Left lung (tissue), 10 donors: ENCODE results near the gene MLX. TPM values are rescaled to one million over a fixed set of nuclear protein-coding genes. Genes with fewer than 3 reads are reported as not detected.

Source experiments
- ATAC-seq: fragments of 200-7000 bp; cut with Tn5 transposase; one replicate; pipeline ENCODE4 v1.9.1; 2020; ENCODE audit warnings: moderate library complexity
- DNase-seq, 4 donors: peaks; one replicate each; pipeline ENCODE4 v3.0.0-alpha.2; 2013 to 2020
- H3K27ac ChIP-seq, 2 donors: fragments of 200-600 bp; sonication (generic) in 1 of 2; one replicate each; pipeline versions ENCODE4 v1.5.0 to v1.8.0; 2020 to 2021
- H3K27me3 ChIP-seq, 2 donors: fragments of 200-600 bp; sonication (generic) in 1 of 2; one replicate each; pipeline versions ENCODE4 v1.5.0 to v1.8.0; 2020 to 2021
- H3K36me3 ChIP-seq, 2 donors: fragments of 200-600 bp; sonication (generic) in 1 of 2; one replicate each; pipeline versions ENCODE4 v1.5.0 to v1.8.0; 2020 to 2021
- H3K4me1 ChIP-seq, 2 donors: fragments of 200-600 bp; one replicate each; pipeline ENCODE4 v1.8.0; 2021
- H3K4me3 ChIP-seq, 2 donors: fragments of 200-600 bp; sonication (generic) in 1 of 2; one replicate each; pipeline versions ENCODE4 v1.5.0 to v1.8.0; 2020 to 2021; ENCODE audit warnings: mild to moderate bottlenecking in 1 of 2
- H3K9me3 ChIP-seq, 2 donors: fragments of 200-600 bp; sonication (generic) in 1 of 2; one replicate each; pipeline versions ENCODE4 v1.5.0 to v1.8.0; 2020 to 2021
- intact Hi-C, 2 donors: fragments of 100-400 bp; cut with DNase I; formaldehyde crosslinking; loops; one replicate each; pipeline versions ENCODE4 v1.11.2 to v1.14.2; 2022
- polyA plus RNA-seq, 6 donors: library from polyadenylated mRNA; unstranded; fragments of 120-200 nt; gene quantifications; one replicate each; pipeline ENCODE4 v1.2.1, GENCODE V29; 2013; ENCODE audit not compliant: insufficient read length in 6 of 6
- total RNA-seq, 2 donors: library from RNA; stranded (reverse); fragmentation: NEBNext Ultra II Directional; extraction: Animal tissue kit (Norgen Biotek cat#: 25700); gene quantifications; one replicate each; pipeline ENCODE4 v1.2.1, GENCODE V29; 2021
- TF ChIP-seq, protein P1 (sequence below), 2 donors: fragments of 200-600 bp; sonication (generic) in 1 of 2; IDR thresholded peaks; one replicate each; pipeline versions ENCODE4 v1.5.0 to v1.8.0; 2021; ENCODE audit warnings: antibody characterized with exemption in 2 of 2
- donor health status: DM: no; HTN: yes; CAD: no.
- donor health status: DM: no; HTN: no; CAD: no.

MLX gene
- total and polyA plus RNA-seq, 8 donors = 34.4 to 73.7 (median 43.4) TPM

DNA sequence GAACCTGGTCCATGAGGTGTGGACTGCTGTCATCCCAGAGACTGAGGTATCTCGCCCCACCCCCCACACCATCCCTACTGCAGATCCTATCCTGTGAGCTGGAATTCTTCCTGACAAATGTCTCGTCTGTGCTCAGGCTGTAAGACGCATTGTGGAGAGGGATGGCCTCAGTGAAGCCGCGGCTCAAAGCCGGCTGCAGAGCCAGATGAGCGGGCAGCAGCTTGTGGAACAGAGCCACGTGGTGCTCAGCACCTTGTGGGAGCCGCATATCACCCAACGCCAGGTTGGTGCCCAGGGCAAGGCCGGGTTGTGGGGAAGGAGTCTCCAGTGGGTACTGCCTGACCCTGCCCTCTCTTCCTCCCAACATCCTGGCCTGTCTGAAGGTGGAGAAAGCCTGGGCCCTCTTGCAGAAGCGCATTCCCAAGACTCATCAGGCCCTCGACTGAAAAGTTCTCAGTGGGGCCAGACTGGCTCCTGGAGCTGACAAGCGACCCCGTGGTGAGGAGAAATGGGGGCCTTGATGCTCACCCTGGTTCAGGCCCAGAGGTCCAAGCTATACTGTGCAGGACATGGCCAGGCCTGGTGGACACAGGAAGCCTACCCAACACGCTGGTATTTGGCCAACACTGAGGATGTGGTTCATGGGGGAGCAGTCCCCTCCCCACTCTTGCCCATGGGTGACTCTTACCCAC, 1.2 kb upstream of the MLX start:
- Histone ChIP-seq H3K4me3 (no peak overlapping the region), H3K4me1 (peaks cover 31 to 71% of the 10 kb centered on the region in 2 donors), H3K27ac (peak overlapping the region in 1 of 2 donors; percentile 97), H3K36me3 (peaks cover 0 to 47% of the 10 kb centered on the region in 2 donors), H3K27me3 (no peaks in the 10 kb centered on the region), H3K9me3 (no peaks in the 10 kb centered on the region)
- TF ChIP-seq, protein P1, sequence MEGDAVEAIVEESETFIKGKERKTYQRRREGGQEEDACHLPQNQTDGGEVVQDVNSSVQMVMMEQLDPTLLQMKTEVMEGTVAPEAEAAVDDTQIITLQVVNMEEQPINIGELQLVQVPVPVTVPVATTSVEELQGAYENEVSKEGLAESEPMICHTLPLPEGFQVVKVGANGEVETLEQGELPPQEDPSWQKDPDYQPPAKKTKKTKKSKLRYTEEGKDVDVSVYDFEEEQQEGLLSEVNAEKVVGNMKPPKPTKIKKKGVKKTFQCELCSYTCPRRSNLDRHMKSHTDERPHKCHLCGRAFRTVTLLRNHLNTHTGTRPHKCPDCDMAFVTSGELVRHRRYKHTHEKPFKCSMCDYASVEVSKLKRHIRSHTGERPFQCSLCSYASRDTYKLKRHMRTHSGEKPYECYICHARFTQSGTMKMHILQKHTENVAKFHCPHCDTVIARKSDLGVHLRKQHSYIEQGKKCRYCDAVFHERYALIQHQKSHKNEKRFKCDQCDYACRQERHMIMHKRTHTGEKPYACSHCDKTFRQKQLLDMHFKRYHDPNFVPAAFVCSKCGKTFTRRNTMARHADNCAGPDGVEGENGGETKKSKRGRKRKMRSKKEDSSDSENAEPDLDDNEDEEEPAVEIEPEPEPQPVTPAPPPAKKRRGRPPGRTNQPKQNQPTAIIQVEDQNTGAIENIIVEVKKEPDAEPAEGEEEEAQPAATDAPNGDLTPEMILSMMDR (IDR thresholded peaks at IDR 0.05) = no peak
- DNase-seq (no peak), ATAC-seq (no peak)
- intact Hi-C loops = no loop called here

DNA sequence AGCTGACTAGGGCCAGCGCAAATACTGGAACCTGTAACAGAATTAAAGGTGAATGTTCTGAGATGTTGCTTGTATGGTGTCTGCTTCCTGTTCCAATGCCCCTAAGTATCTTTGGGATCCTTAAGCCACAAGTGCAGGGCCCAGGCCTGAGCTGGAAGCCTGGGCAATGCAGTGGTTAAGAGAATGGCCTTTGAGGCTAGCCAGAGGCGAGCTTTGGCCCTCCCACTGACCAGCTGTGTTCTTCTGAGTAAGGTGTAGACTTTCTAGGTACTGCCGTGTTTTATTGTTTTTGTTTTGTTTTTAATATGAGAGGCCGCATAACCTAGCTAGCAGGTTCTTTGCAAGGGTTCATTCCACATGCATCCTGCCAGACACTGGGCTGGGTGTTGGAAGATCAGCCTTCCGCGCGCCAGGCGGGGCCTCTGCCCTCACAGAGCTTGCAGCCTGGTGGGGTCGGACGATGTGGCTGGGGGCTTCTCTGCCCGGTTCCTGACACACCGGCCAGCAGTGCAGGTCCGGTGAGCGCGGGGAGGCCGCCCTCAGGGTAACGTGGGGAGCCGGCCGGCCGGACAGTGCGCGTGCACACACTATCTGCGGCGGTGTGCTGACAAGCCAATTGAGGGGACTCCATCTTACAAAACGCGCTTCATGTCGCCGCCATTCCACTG, 551 bp upstream of the MLX start:
- intact Hi-C loops = no loop called here
- Histone ChIP-seq H3K27me3 (no peaks in the 10 kb centered on the region), H3K9me3 (no peaks in the 10 kb centered on the region), H3K36me3 (peaks cover 0 to 54% of the 10 kb centered on the region in 2 donors), H3K27ac (peak overlapping the region; percentile 92 to 97), H3K4me1 (peaks cover 29 to 74% of the 10 kb centered on the region in 2 donors), H3K4me3 (peak overlapping the region; percentile 96)
- ATAC-seq (peak; percentile 7), DNase-seq (no peak)
- TF ChIP-seq, protein P1 (IDR thresholded peaks at IDR 0.05) = no peak

DNA sequence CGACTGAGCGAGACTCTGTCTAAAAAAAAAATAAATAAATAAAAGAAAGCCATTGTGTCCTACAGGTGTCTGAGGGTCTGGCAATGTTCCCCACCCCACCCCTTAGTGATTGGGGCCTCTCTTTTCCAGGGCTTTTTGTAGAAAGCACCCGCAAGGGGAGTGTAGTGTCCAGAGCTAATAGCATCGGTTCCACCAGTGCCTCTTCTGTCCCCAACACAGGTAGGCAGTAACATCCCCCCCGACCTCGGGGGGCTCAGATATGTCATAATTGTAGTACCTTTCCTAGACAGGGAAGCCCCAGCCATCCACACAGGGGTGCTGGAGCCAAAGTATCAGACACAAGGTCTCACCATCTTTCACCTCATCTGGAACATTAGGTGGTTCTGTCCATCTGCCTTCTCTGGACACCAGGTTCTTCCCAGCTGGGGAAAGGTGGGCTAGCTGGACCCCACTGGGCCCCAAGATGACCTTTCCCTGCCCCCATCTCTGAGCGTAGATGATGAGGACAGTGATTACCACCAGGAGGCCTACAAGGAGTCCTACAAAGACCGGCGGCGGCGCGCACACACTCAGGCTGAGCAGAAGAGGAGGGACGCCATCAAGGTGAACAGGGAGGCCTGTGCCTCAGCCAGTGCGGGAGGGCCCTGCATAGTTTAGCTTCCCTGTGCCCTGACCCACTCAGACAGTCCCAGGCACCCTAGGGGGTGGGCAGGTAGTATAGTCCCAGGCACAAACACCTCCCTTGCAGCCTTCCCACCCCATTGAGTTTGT, 1.6 kb downstream of the MLX start:
- peak overlapping the region in 1 of 2 donors; percentile 97 for H3K27ac ChIP-seq
- H3K4me3 ChIP-seq = peak overlapping the region in 1 of 2 donors; percentile 96
- DNase-seq (no peak), ATAC-seq (no peak)
- no peaks in the 10 kb centered on the region for H3K27me3 ChIP-seq
- intact Hi-C loops = no loop called here
- peaks cover 16 to 66% of the 10 kb centered on the region in 2 donors for H3K4me1 ChIP-seq
- H3K9me3 ChIP-seq = no peaks in the 10 kb centered on the region
- TF ChIP-seq, protein P1 (IDR thresholded peaks at IDR 0.05) = no peak
- peaks cover 0 to 75% of the 10 kb centered on the region in 2 donors for H3K36me3 ChIP-seq

DNA sequence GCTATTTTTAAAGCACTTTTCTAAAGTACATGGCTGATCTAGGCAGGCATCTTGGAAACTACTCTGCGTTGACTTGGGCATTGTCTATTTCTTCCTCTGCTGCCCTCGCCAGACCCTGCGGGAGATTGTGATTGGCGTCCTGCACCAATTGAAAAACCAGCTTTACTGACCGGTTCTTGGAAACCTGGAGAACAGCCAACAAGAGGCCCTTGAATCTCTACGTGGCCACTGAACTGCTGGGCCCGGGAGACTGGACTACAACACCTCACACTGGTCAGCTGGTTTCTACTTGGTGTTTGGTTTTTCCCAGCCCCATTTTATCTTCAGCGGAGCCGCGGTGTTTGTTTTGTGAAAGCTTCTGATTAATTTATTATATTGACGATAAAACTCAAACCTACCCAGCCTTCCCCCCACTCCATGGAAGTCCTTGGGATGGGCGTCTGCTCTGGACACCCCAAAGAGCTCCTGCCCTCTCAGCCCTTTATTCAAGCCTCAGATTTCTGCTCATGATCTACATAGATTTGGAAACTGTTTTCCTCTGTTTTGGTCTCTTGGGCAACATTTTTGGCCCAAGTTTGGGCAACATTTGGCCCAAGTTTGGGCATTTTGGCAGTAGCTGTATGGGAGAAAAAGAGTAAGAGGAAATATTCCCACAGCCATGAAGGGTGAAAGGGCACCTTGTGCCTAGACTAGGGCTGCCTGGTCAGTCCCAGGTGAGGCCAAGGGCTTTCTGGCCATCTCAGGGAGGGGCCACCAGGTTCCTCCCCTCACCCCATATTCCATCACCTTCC, 4.7 kb downstream of the MLX start:
- Histone ChIP-seq H3K36me3 (peaks cover 0 to 70% of the 10 kb centered on the region in 2 donors), H3K27ac (peak overlapping the region in 1 of 2 donors; percentile 20)
- DNase-seq = peak in 1 of 4 donors; percentile 70

More for the DNA sequence above, 4.7 kb downstream of the MLX start:
- Histone ChIP-seq H3K4me3 (no peak overlapping the region), H3K4me1 (peaks cover 6 to 44% of the 10 kb centered on the region in 2 donors), H3K27me3 (no peaks in the 10 kb centered on the region), H3K9me3 (no peaks in the 10 kb centered on the region)
- intact Hi-C loops = no loop called here
- peak; percentile 38 for ATAC-seq
- TF ChIP-seq, protein P1 (IDR thresholded peaks at IDR 0.05) = no peak
